NCI-H2029 (cell line): ENCODE data around the gene EFCAB11.
"Not testable (repeated sequence)": the region's sequence is repeated elsewhere in the genome, so short reads cannot be mapped to it uniquely, and the experiment has no call there.

Experiments
- DNase-seq: peaks from one replicate; lab custom pipeline; 2025; lab: John Stamatoyannopoulos, UW

The EFCAB11 gene

GRCh38 chr14:89911010-89911919 is 43.3 kb downstream of the EFCAB11 start:
- no peak for DNase-seq

GRCh38 chr14:89910691-89911009 is 43.9 kb downstream of the EFCAB11 start:
- DNase-seq: no peak

- DNase-seq: no peak
Observed at GRCh38 chr14:89909586-89909985, 44.9 kb downstream of the EFCAB11 start.

- DNase-seq: no peak
Observed at GRCh38 chr14:89908712-89909450, 45.6 kb downstream of the EFCAB11 start.

- no peak for DNase-seq
Observed at GRCh38 chr14:89907655-89908054, 46.9 kb downstream of the EFCAB11 start.

GRCh38 chr14:89906000-89906399 is 48.5 kb downstream of the EFCAB11 start:
- no peak for DNase-seq

GRCh38 chr14:89903340-89903952 is 51.1 kb downstream of the EFCAB11 start:
- no peak for DNase-seq

GRCh38 chr14:89902881-89903280 is 51.6 kb downstream of the EFCAB11 start:
- DNase-seq: peak; percentile 21

GRCh38 chr14:89900802-89901201 is 53.7 kb downstream of the EFCAB11 start:
- no peak for DNase-seq

- DNase-seq: no peak
Observed at GRCh38 chr14:89899917-89900663, 54.4 kb downstream of the EFCAB11 start.

GRCh38 chr14:89899291-89899690 is 55.2 kb downstream of the EFCAB11 start:
- DNase-seq: no peak

- DNase-seq: not testable (repeated sequence)
Observed at GRCh38 chr14:89893388-89893787, 61.1 kb downstream of the EFCAB11 start.

GRCh38 chr14:89892953-89893352 is 61.6 kb downstream of the EFCAB11 start:
- DNase-seq: no peak

GRCh38 chr14:89891721-89892120 is 62.8 kb downstream of the EFCAB11 start:
- DNase-seq: not testable (repeated sequence)

- no peak for DNase-seq
Observed at GRCh38 chr14:89891055-89891454, 63.5 kb downstream of the EFCAB11 start.

- DNase-seq: no peak
Observed at GRCh38 chr14:89890589-89890988, 63.9 kb downstream of the EFCAB11 start.

- no peak for DNase-seq
Observed at GRCh38 chr14:89889626-89890025, 64.9 kb downstream of the EFCAB11 start.

- no peak for DNase-seq
Observed at GRCh38 chr14:89884761-89885160, 69.8 kb downstream of the EFCAB11 start.

GRCh38 chr14:89881839-89882238 is 72.7 kb downstream of the EFCAB11 start:
- no peak for DNase-seq

- not testable (repeated sequence) for DNase-seq
Observed at GRCh38 chr14:89874091-89874490, 80.4 kb downstream of the EFCAB11 start.

- no peak for DNase-seq
Observed at GRCh38 chr14:89870316-89870715, 84.2 kb downstream of the EFCAB11 start.

- no peak for DNase-seq
Observed at GRCh38 chr14:89869606-89870005, 84.9 kb downstream of the EFCAB11 start.
